DMS114 treated with DMSO at 0.1 percent for 48 hours (cell line): Measurements from ENCODE around the gene PLXNA4.

Experiments used
- DNase-seq: peaks from one replicate; lab custom pipeline; 2025; ENCODE audit not compliant: unreplicated experiment; lab: John Stamatoyannopoulos, UW

PLXNA4 gene

GRCh38 chr7:132537456-132538145 is 38.7 kb downstream of the PLXNA4 start:
- DNase-seq, result no peak

DNA sequence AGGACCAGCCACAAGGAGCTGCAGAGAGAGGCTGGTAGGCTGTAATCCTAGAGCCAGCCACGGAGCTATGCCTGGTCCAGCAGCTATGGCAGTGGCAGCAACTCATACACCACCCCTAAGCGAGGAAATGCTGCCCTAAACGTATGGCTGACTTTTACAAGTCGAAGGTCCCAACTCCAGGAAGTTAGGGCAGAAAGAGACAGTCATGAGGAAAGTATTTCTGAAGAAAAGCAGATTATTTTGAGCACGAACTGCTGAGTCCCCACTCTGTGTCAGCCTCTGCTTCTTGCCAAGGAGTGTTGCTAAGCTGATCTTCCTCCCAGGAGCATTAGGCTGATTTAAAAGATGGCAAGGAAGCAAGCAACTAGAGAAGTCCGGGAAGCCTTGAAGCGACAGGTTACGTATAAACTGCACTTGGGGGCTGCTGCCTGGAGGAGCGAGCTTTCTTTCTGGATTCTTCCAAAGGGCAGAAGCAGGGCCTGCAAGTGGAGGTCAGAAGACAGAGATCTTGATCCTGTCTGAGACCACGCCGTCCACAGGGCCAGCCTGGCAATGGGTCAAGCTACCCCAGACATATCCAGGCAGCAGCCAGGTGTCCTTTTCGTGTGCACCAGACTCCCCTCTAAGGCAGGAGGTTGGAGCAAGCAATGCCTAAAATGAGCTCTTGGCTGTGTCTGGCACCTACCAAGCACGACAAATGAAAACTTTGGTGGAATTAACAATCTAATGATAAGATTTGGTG is 39.4 kb downstream of the PLXNA4 start:
- no peak for DNase-seq

DNA sequence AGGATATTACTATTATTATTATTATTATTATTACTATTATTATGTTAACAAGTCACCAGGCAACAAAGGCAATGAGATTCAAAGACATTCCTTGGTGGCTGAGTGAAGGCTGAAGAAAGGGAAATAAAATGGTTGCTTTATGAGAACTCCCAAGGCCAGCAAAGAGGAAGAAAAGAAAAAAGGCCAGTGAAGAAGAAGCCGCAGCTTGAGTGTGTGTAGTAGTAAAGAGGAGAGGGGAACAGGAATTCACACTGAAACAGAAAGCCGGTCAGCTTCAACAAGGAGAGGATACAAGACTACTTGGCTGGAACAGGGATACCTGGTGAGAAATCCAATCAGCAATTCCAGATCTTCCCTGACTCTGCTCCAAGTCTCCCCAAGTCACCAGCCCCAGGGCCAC is 42.4 kb downstream of the PLXNA4 start:
- DNase-seq, result no peak

- no peak for DNase-seq
Measured at GRCh38 chr7:132532281-132532680, 44.0 kb downstream of the PLXNA4 start.

DNA sequence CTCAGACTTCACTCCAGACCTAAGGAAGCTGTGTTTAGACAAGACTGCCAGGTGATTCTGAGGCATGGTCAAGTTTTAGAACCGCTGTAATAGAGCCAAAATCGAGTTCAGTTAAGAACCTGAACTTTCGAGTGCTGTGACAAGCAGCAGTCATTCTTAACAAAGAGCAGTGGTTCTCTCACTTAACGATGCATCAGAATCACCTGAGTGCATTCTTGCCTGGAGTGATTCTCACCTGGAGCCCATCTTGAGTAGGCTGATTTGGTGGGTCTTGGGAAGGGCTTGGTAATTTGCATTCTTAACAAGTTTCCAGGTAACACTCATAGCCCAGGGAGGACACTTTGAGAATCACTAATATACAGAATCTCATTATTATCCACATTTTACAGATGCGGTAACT is 44.7 kb downstream of the PLXNA4 start:
- DNase-seq, result no peak

DNA sequence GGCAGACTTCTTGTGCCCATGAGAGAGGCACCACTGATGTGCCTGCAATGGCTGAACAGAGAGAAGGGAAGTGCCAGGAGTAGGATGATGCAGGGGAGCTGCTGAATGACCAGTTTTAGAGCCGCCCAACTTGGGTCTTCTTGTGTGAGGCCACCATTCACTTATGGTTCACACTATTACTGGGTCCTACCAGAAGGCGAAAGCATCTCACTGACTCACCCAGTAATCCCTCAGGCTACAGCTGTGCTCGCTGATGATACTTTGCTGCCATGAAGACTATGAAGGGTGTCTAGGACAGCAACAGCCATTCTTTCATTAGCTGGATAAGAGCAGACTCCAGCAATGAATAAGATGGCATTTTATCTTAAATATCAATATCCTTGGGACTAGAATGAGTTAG is 47.6 kb downstream of the PLXNA4 start:
- DNase-seq, result no peak

DNA sequence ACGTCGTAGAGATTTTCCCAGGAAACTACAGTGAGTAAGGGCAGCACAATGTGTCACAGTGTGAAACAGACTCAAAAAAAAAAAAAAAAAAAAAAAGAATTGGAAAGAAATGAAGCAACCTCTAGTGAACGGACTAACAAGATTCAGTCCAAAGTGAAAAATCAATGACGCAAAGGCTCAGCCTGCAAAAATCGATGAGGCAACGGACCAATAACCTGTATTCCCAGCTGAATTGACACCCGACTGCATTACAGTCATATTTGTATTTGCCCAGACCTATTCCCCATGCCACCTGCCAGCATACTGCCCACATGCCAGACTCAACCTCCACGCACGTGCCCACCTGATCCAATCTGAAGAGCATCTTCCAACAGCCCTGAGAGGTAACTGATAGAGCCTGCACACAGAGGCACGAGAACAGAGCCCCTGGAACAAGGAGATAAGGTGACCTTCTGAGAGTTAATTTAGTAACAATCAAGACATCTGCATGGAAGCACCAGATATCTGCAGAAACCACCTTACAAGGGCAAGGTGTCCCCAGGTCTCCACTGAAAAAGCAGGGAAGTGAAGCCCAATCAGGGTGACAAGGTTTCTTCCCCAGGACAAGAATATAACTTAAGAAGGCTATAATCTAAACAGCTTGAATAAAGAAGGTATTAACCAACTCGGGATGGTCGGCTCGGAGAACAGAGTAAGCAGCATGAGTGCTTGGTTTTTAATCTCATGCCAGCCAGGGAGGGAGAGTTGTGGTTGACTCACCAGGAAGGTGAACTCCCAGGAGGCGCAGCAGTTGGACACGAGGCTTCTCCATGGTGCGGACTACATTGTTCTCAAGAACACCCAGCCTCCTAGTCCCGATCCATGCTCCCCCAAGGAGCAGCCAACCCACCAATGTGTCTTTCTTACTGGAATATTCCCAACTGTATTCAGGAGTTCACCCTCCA is 48.5 kb downstream of the PLXNA4 start:
- DNase-seq, result no peak

GRCh38 chr7:132526111-132526740 is 50.0 kb downstream of the PLXNA4 start:
- no peak for DNase-seq

GRCh38 chr7:132521423-132521822 is 54.8 kb downstream of the PLXNA4 start:
- no peak for DNase-seq

DNA sequence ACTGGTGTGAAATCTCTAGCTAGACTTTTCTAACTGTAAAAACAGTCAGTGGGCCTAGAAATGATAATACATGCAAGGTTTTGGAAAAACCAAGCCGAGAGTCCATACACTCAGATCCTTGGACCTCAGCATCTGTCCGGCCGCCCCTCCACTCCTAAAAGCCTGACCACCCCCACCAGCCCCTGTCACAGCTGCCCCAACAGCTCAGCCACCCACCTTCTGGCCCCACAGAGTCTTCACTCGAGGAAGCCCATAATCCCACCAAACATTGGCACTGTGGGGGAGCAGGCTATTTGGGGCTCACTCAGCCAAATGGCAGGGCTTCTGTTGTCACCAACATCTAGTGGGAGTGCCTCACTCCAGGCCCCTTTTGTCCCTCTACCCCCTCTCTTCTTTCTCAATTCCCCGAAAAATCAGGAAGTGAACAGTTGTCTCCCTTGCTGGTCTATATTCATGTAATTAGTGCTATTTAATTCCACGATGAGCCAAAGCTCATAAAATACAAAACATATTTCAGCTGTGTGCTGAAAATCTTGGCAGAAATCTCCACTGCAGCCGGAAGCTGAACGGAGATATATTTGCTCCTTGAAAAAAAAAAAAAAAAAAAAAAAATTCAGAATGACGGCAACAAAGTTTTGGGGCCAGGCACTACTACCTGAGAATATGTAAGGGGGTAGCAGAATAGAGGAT is 55.5 kb downstream of the PLXNA4 start:
- no peak for DNase-seq

GRCh38 chr7:132519936-132520335 is 56.3 kb downstream of the PLXNA4 start:
- no peak for DNase-seq

- DNase-seq, result no peak
Measured at GRCh38 chr7:132518839-132519173, 57.5 kb downstream of the PLXNA4 start.

- DNase-seq, result no peak
Measured at GRCh38 chr7:132518102-132518838, 58.0 kb downstream of the PLXNA4 start.

DNA sequence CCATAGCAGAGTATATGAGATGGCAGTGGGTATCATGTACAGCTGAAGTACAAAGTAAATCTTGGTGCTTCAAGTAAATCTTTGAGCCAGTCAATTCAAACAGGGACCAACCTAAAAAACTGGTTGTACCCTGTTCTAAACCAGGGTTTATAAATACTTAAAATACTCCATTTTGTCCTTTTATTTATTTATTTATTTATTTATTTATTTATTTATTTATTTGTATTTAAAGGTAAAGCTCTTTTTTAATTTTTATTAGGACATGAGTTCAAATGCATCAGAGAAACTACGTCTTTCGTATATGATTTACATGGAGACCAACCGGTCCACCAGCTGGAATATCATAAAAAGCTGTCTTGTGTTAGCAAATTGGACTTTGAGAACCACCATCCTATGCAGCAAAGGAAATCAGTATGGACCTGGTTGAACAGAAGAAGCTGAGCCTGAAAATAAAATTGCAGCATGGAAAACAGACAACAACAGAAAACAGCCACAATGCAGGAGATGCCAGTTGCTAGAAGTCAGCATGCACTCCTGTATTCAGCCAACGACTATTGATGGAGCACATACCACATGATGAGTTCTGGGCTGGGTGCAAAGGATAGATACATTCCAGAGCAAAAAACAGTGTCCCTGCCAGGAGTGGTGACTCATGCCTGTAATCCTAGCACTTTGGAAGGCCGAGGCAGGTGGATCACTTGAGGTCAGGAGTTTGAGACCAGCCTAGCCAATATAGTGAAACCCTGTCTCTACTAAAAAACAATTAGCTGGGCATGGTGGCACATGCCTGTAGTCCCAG is 60.0 kb downstream of the PLXNA4 start:
- no peak for DNase-seq

DNA sequence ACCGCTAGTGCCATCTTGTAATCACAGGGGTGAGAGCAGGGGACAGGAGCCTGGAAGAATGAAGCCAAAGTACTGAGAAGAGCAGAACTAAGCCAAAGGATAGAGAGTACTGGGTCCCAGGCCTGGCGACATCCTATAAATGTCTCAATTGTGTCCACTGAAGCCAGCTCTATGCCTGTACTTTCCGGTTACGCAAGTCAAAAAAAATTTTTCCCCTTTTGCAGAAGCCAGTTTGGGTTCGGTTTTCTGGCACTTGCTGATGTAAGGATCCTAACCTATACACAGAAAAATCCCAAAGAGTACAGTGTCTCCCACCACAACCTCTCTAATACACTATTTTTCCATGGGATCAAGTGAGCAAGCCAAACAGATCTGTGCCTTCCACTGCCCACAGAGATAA is 61.1 kb downstream of the PLXNA4 start:
- DNase-seq, result no peak

DNA sequence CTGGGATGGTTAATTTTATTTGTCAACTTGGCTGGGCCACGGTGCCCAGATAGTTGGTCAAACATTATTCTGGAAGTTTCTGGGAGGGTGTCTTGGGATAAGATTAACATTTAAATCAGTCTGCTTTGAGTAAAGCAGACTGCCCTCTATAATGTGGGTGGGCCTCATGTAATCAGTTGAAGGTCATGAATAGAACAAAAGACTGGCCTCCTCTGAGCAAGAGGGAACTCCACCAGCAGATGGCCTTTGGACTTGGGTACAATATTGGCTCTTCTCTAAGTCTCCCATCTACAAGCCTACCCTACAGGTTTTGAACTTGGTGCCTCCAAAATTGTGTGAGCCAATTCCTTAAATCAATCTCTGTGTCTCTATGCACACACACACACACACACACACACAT is 61.8 kb downstream of the PLXNA4 start:
- DNase-seq, result no peak

- no peak for DNase-seq
Measured at GRCh38 chr7:132511921-132512320, 64.3 kb downstream of the PLXNA4 start.

- no peak for DNase-seq
Measured at GRCh38 chr7:132511387-132511786, 64.9 kb downstream of the PLXNA4 start.

DNA sequence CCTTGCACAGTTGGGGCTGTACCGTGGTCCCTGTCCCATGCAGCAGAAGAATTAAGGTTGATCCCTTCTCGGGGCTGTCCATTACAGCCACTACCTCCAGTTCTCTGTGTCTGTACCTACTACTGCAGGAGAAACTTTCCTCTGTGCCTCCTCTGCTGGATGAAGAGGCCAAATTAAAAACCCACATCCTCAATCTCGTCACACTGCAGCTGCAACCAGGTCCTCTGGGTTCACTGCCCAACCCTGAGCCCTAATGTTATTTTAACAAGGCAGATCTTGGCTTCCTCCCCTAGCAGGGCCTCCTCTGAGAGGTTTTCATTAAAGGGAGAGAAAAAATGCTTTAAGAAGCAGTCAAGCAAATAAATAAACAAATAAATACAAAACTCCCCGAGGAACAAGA is 66.6 kb downstream of the PLXNA4 start:
- no peak for DNase-seq
